ENCODE results near the gene DLX4. TPM values are rescaled to one million over a fixed set of nuclear protein-coding genes. Genes with fewer than 3 reads are reported as not detected.

Gene DLX4
- total and polyA plus RNA-seq, 4 donors = 0.45 to 2.2 (median 0.72) TPM

DNA sequence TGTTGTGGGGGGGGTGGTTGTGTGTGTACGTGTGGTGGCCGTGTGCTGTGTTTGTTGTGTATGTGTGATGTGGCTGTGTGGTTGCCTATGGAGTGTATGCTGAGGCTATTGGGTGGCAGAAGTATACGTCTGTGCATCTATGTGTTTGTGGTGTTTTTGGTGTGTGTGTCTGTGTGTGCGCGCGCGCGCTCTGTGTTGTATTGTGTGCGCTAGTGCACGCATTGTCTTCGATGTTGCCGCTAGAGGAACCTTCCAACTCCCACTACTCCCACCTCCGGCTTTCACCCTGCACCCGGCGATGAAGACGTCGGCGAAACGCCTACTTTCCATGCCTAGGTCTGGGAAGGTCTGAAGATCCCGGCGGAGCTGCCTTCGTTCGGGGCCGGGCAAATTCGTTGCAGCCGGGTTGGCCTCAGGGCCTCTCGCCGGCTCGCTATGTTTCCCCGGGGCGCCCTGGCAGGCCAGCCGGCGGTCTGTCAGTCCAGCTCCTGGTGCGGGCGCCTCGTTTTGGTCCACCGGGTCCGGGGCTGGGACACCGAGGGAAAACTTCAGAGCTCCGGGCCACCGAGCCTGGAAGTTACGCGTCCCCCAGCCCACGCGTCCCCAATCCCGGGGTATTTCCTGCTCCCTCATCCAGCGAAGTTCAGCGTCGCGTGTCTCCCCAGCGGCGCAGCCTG is 5.2 kb upstream of the DLX4 start:
- 6 to 10% methylated on average over 50 to 52 of the region's 52 CpGs for WGBS, 2 donors
- no peak overlapping the region for H3K27ac ChIP-seq (ENCODE audit: low read depth in 1 of 2, low read length in 1 of 2)
- ATAC-seq (ENCODE audit: insufficient read depth, low FRiP score) (no peak), DNase-seq (peak; percentile 33 to 47 (median 44))
- peaks cover 0 to 15% (median 11%) of the 10 kb centered on the region in 5 donors for H3K4me1 ChIP-seq (ENCODE audit: control insufficient read depth in 5 of 5, insufficient read depth in 5 of 5, low read length in 5 of 5)
- H3K27me3 ChIP-seq (ENCODE audit: control insufficient read depth in 3 of 3, insufficient read depth in 3 of 3, low read length in 2 of 3) = peaks cover 0 to 72% (median 66%) of the 10 kb centered on the region in 3 donors
- no peak overlapping the region for H3K4me3 ChIP-seq
- no peaks in the 10 kb centered on the region for H3K36me3 ChIP-seq (ENCODE audit: control insufficient read depth in 4 of 4, insufficient read depth in 4 of 4, low read length in 4 of 4)
- TF ChIP-seq, protein P1, sequence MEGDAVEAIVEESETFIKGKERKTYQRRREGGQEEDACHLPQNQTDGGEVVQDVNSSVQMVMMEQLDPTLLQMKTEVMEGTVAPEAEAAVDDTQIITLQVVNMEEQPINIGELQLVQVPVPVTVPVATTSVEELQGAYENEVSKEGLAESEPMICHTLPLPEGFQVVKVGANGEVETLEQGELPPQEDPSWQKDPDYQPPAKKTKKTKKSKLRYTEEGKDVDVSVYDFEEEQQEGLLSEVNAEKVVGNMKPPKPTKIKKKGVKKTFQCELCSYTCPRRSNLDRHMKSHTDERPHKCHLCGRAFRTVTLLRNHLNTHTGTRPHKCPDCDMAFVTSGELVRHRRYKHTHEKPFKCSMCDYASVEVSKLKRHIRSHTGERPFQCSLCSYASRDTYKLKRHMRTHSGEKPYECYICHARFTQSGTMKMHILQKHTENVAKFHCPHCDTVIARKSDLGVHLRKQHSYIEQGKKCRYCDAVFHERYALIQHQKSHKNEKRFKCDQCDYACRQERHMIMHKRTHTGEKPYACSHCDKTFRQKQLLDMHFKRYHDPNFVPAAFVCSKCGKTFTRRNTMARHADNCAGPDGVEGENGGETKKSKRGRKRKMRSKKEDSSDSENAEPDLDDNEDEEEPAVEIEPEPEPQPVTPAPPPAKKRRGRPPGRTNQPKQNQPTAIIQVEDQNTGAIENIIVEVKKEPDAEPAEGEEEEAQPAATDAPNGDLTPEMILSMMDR (IDR thresholded peaks at IDR 0.05; ENCODE audit: control extremely low read depth, extremely low read depth) = no peak
- H3K9me3 ChIP-seq (ENCODE audit: control insufficient read depth in 4 of 4, insufficient read depth in 3 of 4, low read length in 3 of 4) = peaks cover 0 to 6% (median 0%) of the 10 kb centered on the region in 4 donors
- no peak overlapping the region for H3K9ac ChIP-seq (ENCODE audit: insufficient read depth in 1 of 2, low read length in 2 of 2)

DNA sequence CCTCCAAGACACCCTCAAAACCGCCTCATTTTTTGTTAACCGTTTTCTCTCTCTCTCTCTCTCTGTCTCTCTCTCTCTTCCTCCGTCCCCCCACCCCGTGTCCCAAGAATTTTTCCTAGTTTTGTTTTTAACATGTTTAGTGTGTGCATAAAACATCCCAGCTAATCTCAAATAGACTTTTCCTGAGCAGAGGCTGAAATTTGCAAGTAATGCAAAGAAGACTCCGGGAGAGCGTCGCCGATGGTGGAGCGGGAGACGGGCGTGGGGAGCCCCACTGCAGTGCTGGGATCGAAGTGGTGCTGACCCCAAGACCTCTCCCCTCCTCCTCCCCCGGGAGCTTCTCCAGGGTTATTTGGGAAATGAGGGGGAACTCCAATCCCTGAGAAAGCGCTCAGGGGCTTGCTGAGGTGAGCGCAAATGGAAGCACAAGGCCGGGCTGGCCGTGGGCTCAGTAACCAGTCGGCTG is 4.7 kb upstream of the DLX4 start:
- Histone ChIP-seq H3K4me3 (no peak overlapping the region), H3K9ac (ENCODE audit: insufficient read depth in 1 of 2, low read length in 2 of 2) (no peak overlapping the region), H3K9me3 (ENCODE audit: control insufficient read depth in 4 of 4, insufficient read depth in 3 of 4, low read length in 3 of 4) (peaks cover 0 to 6% (median 0%) of the 10 kb centered on the region in 4 donors), H3K4me1 (ENCODE audit: control insufficient read depth in 5 of 5, insufficient read depth in 5 of 5, low read length in 5 of 5) (peaks cover 0 to 20% (median 14%) of the 10 kb centered on the region in 5 donors), H3K27me3 (ENCODE audit: control insufficient read depth in 3 of 3, insufficient read depth in 3 of 3, low read length in 2 of 3) (peaks cover 0 to 75% (median 72%) of the 10 kb centered on the region in 3 donors), H3K36me3 (ENCODE audit: control insufficient read depth in 4 of 4, insufficient read depth in 4 of 4, low read length in 4 of 4) (no peaks in the 10 kb centered on the region), H3K27ac (ENCODE audit: low read depth in 1 of 2, low read length in 1 of 2) (no peak overlapping the region)
- TF ChIP-seq, protein P1 (IDR thresholded peaks at IDR 0.05; ENCODE audit: control extremely low read depth, extremely low read depth) = no peak
- DNase-seq (peak in 1 of 3 donors; percentile 28), ATAC-seq (ENCODE audit: insufficient read depth, low FRiP score) (no peak)
- WGBS, 2 donors = 11 to 15% methylated on average over 18 of the region's 18 CpGs

DNA sequence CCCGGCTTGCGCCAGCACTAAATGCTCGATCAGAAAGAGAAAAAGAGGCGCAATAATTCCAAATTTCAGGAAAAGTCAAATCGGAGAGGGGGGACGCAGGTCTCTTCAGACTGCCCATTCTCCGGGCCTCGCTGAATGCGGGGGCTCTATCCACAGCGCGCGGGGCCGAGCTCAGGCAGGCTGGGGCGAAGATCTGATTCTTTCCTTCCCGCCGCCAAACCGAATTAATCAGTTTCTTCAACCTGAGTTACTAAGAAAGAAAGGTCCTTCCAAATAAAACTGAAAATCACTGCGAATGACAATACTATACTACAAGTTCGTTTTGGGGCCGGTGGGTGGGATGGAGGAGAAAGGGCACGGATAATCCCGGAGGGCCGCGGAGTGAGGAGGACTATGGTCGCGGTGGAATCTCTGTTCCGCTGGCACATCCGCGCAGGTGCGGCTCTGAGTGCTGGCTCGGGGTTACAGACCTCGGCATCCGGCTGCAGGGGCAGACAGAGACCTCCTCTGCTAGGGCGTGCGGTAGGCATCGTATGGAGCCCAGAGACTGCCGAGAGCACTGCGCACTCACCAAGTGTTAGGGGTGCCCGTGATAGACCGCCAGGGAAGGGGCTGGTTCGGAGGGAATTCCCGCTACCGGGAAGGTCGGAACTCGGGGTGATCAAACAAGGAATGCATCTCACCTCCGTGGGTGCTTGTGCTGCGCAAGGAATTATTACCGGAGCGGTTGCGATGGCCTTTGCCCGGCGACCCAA is 4.0 kb upstream of the DLX4 start:
- no peak overlapping the region for H3K27ac ChIP-seq (ENCODE audit: low read depth in 1 of 2, low read length in 1 of 2)
- H3K4me1 ChIP-seq (ENCODE audit: control insufficient read depth in 5 of 5, insufficient read depth in 5 of 5, low read length in 5 of 5) = peaks cover 0 to 23% (median 14%) of the 10 kb centered on the region in 5 donors
- H3K36me3 ChIP-seq (ENCODE audit: control insufficient read depth in 4 of 4, insufficient read depth in 4 of 4, low read length in 4 of 4) = no peaks in the 10 kb centered on the region
- ATAC-seq (ENCODE audit: insufficient read depth, low FRiP score) = no peak
- TF ChIP-seq, protein P1 (IDR thresholded peaks at IDR 0.05; ENCODE audit: control extremely low read depth, extremely low read depth) = no peak
- peaks cover 0 to 80% (median 76%) of the 10 kb centered on the region in 3 donors for H3K27me3 ChIP-seq (ENCODE audit: control insufficient read depth in 3 of 3, insufficient read depth in 3 of 3, low read length in 2 of 3)
- H3K4me3 ChIP-seq = no peak overlapping the region
- 6 to 9% methylated on average over 45 to 52 of the region's 52 CpGs for WGBS, 2 donors
- H3K9ac ChIP-seq (ENCODE audit: insufficient read depth in 1 of 2, low read length in 2 of 2) = no peak overlapping the region
- peaks cover 0 to 6% (median 0%) of the 10 kb centered on the region in 4 donors for H3K9me3 ChIP-seq (ENCODE audit: control insufficient read depth in 4 of 4, insufficient read depth in 3 of 4, low read length in 3 of 4)
- DNase-seq = no peak

All from lung (tissue), 12 donors.